GM21390 (cell line): ENCODE data around the gene EFCAB9.

Experiments
- ATAC-seq: cut with Tn5 transposase; IDR thresholded peaks from one replicate; pipeline ENCODE4 v1.9.1; 2021; ENCODE audit not compliant: unreplicated experiment

Gene EFCAB9

GRCh38 chr5:172235827-172236736 lies 42.1 kb downstream of the EFCAB9 start:
- ATAC-seq = no peak

- ATAC-seq = no peak
These were observed 44.4 kb downstream of the EFCAB9 start for GRCh38 chr5:172238334-172238733.

GRCh38 chr5:172243302-172243701 lies 49.3 kb downstream of the EFCAB9 start:
- ATAC-seq = no peak

- ATAC-seq = no peak
These were observed 51.1 kb downstream of the EFCAB9 start for GRCh38 chr5:172245046-172245445.

GRCh38 chr5:172245703-172246125 lies 51.7 kb downstream of the EFCAB9 start:
- ATAC-seq = no peak

GRCh38 chr5:172248637-172249036 lies 54.7 kb downstream of the EFCAB9 start:
- no peak for ATAC-seq

DNA sequence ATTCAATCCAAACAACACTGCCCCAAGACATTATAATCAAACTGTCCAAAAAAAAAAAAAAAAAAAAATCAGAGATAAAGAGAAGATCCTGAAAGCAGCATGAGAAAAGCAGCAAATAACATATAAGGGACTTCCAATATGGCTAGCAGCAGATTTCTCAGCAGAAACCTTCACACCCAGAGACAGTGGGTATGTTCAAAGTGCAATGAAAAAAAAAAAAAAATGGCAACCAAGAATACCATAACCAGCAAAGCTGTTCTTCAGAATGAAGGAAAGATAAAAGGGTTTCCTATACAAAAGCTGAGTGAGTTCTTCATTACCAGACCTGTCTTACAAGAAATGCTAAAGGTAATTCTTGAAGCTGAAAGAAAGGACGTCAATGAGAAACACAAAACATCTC lies 57.4 kb downstream of the EFCAB9 start:
- ATAC-seq = no peak

- no peak for ATAC-seq
These were observed 58.5 kb downstream of the EFCAB9 start for GRCh38 chr5:172252501-172252900.
